Measurements from ENCODE around the gene COL24A1.

COL24A1 gene

GRCh38 chr1:86156566-86157455 lies at the start of gene COL24A1:
TSS of gene COL24A1 (minus strand) at chr1:86156772. CDS start at chr1:86156396, 376 bp downstream.
- peak within 1 kb of the TSS; percentile 22; the same call in 1 of the 2 replicates for H2AFZ ChIP-seq (ENCODE audit: low read depth)
- H3K4me2 ChIP-seq = no peak within 1 kb of the TSS
- no peak within 1 kb of the TSS for H3K9ac ChIP-seq
- no peak within 1 kb of the TSS for H3K27ac ChIP-seq
- no peak within 1 kb of the TSS for H3K4me3 ChIP-seq (IDR thresholded peaks at IDR 0.05; ENCODE audit: insufficient read depth, low read depth, low read length)
- no peaks in the 10 kb centered on the region for H3K27me3 ChIP-seq (ENCODE audit: insufficient read depth, low read depth)
- H3K79me2 ChIP-seq (ENCODE audit: insufficient read depth, low read depth) = no peaks in the 10 kb centered on the region
- H3K4me1 ChIP-seq (ENCODE audit: low read depth, poor library complexity, severe bottlenecking) = no peaks in the 10 kb centered on the region
- no peaks in the 10 kb centered on the region for H3K36me3 ChIP-seq (ENCODE audit: insufficient read depth)
- no peak for TF ChIP-seq CTCF (conservative IDR thresholded peaks at IDR 0.05; ENCODE audit: low read depth, low read length)
- no peaks in the 10 kb centered on the region for H4K20me1 ChIP-seq (ENCODE audit: insufficient read depth)

GRCh38 chr1:86205741-86206140 lies 49.2 kb upstream of the COL24A1 start:
- Histone ChIP-seq H3K79me2 (ENCODE audit: insufficient read depth, low read depth) (no peaks in the 10 kb centered on the region), H3K9ac (no peak overlapping the region), H3K36me3 (ENCODE audit: insufficient read depth) (no peaks in the 10 kb centered on the region), H2AFZ (ENCODE audit: low read depth) (no peak overlapping the region), H3K4me3 (IDR thresholded peaks at IDR 0.05; ENCODE audit: insufficient read depth, low read depth, low read length) (no peak overlapping the region), H3K27me3 (ENCODE audit: insufficient read depth, low read depth) (no peaks in the 10 kb centered on the region), H4K20me1 (ENCODE audit: insufficient read depth) (no peaks in the 10 kb centered on the region), H3K4me1 (ENCODE audit: low read depth, poor library complexity, severe bottlenecking) (no peaks in the 10 kb centered on the region), H3K4me2 (no peak overlapping the region), H3K27ac (no peak overlapping the region)
- no peak for TF ChIP-seq CTCF (conservative IDR thresholded peaks at IDR 0.05; ENCODE audit: low read depth, low read length)

GRCh38 chr1:86202552-86203340 lies 46.2 kb upstream of the COL24A1 start:
- no peak overlapping the region for H2AFZ ChIP-seq (ENCODE audit: low read depth)
- H3K4me2 ChIP-seq = no peak overlapping the region
- H3K9ac ChIP-seq = no peak overlapping the region

GRCh38 chr1:86201311-86201710 lies 44.7 kb upstream of the COL24A1 start:
- Histone ChIP-seq H3K4me2 (no peak overlapping the region), H3K36me3 (ENCODE audit: insufficient read depth) (no peaks in the 10 kb centered on the region), H3K4me1 (ENCODE audit: low read depth, poor library complexity, severe bottlenecking) (no peaks in the 10 kb centered on the region), H3K79me2 (ENCODE audit: insufficient read depth, low read depth) (no peaks in the 10 kb centered on the region), H3K27me3 (ENCODE audit: insufficient read depth, low read depth) (no peaks in the 10 kb centered on the region), H3K9ac (no peak overlapping the region), H4K20me1 (ENCODE audit: insufficient read depth) (no peaks in the 10 kb centered on the region), H2AFZ (ENCODE audit: low read depth) (no peak overlapping the region), H3K27ac (no peak overlapping the region), H3K4me3 (IDR thresholded peaks at IDR 0.05; ENCODE audit: insufficient read depth, low read depth, low read length) (no peak overlapping the region)
- TF ChIP-seq CTCF (conservative IDR thresholded peaks at IDR 0.05; ENCODE audit: low read depth, low read length) = no peak

More at GRCh38 chr1:86202552-86203340, 46.2 kb upstream of the COL24A1 start:
- no peak for TF ChIP-seq CTCF (conservative IDR thresholded peaks at IDR 0.05; ENCODE audit: low read depth, low read length)
- no peak overlapping the region for H3K4me3 ChIP-seq (IDR thresholded peaks at IDR 0.05; ENCODE audit: insufficient read depth, low read depth, low read length)
- no peaks in the 10 kb centered on the region for H3K36me3 ChIP-seq (ENCODE audit: insufficient read depth)
- no peaks in the 10 kb centered on the region for H3K27me3 ChIP-seq (ENCODE audit: insufficient read depth, low read depth)
- no peaks in the 10 kb centered on the region for H3K4me1 ChIP-seq (ENCODE audit: low read depth, poor library complexity, severe bottlenecking)
- no peak overlapping the region for H3K27ac ChIP-seq
- no peaks in the 10 kb centered on the region for H3K79me2 ChIP-seq (ENCODE audit: insufficient read depth, low read depth)
- H4K20me1 ChIP-seq (ENCODE audit: insufficient read depth) = no peaks in the 10 kb centered on the region
